Mucosa of rectum (tissue), 2 donors: Measurements from ENCODE around the gene GLP1R.

Experiments
- H3K27ac ChIP-seq, 2 donors: one replicate each; pipeline ENCODE4 v1.7.0; 2013; ENCODE audit warnings: inconsistent platforms in 2 of 2, low read depth in 2 of 2, low read length in 2 of 2
- H3K27me3 ChIP-seq, 2 donors: one replicate each; pipeline ENCODE4 v1.7.0; 2013; ENCODE audit warnings: low read length in 2 of 2; ENCODE audit not compliant: control insufficient read depth in 2 of 2, insufficient read depth in 2 of 2
- H3K36me3 ChIP-seq, 2 donors: one replicate each; pipeline ENCODE4 v1.7.0; 2013; ENCODE audit warnings: low read length in 2 of 2; ENCODE audit not compliant: control insufficient read depth in 2 of 2, insufficient read depth in 2 of 2
- H3K4me1 ChIP-seq, 2 donors: one replicate each; pipeline ENCODE4 v1.7.0; 2013; ENCODE audit warnings: low read length in 2 of 2, mild to moderate bottlenecking in 1 of 2; ENCODE audit not compliant: control insufficient read depth in 2 of 2, insufficient read depth in 2 of 2
- H3K4me3 ChIP-seq, 2 donors: one replicate each; pipeline ENCODE4 v1.7.0; 2013; ENCODE audit warnings: low read length in 2 of 2
- H3K9ac ChIP-seq, 2 donors: one replicate each; pipeline ENCODE4 v1.7.0; 2013; ENCODE audit warnings: low read length in 2 of 2, low read depth in 1 of 2, mild to moderate bottlenecking in 1 of 2
- H3K9me3 ChIP-seq, 2 donors: one replicate each; pipeline ENCODE4 v1.7.0; 2013; ENCODE audit warnings: low read length in 2 of 2; ENCODE audit not compliant: control insufficient read depth in 2 of 2
- donor health status: healthy.
- donor health status: Normal muscosa, but diverticular disease.

The GLP1R gene

DNA sequence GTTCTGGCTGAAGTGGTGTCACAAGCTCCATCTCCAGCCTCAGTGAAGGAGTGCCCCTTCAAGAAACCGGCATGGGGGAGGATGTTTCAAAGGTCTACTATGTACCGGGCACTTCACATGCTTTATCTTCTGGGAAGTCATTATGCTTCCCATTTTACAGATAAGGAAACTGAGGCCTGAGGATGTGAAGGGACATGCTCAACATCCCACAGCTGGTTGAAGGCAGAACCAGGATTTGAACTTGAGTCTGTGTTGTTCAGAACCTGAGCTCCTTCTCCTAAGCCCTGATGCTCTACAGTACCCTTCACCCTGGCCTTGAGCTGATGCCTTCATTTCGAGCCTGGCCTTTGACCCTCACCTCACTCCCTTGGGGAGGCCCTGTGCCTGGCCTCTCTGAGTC lies 13.0 kb downstream of the GLP1R start:
- H3K27ac ChIP-seq: no peak overlapping the region
- H3K36me3 ChIP-seq: no peaks in the 10 kb centered on the region
- H3K9me3 ChIP-seq: no peaks in the 10 kb centered on the region
- H3K9ac ChIP-seq: no peak overlapping the region
- no peaks in the 10 kb centered on the region for H3K4me1 ChIP-seq
- H3K4me3 ChIP-seq: no peak overlapping the region
- peaks cover 3 to 16% of the 10 kb centered on the region in 2 donors for H3K27me3 ChIP-seq

DNA sequence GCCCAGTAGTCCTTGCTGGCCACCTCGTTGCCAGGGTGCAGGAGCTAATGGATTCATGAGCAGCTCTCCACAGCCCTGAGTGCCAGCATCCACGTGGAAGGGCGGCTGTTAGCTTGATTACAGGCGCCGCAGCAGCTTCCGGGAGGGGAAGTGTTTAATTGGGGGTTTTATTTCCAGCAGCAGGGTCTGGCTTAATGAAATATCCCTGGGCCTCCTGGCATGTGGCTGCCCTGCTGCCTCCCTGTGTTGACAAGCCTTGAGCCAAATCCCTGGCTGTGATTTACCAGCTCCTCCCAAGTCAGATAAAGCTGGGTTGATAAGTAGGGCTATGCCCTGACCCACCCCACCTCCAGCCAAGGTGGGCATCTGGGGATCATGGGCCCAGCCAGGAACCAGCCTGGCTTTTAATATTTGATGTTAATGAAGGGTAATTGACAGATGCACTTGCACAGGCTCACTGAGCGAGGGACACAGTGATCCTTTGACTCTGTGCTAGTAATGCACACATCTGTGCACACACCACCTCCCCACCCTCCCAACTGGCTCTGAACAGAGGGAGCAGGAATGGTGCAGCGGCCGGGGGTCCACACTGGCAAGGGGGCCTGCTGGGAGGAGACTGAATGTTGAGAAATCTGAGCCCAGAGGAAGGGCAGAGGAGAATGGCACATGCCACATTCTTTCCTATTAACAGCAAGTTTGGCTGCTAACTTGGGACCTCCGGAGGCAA lies 13.6 kb downstream of the GLP1R start:
- no peaks in the 10 kb centered on the region for H3K36me3 ChIP-seq
- no peak overlapping the region for H3K4me3 ChIP-seq
- H3K9me3 ChIP-seq: no peaks in the 10 kb centered on the region
- no peak overlapping the region for H3K9ac ChIP-seq
- peaks cover 3 to 16% of the 10 kb centered on the region in 2 donors for H3K27me3 ChIP-seq
- H3K4me1 ChIP-seq: no peaks in the 10 kb centered on the region
- H3K27ac ChIP-seq: no peak overlapping the region

- no peaks in the 10 kb centered on the region for H3K36me3 ChIP-seq
- no peaks in the 10 kb centered on the region for H3K4me1 ChIP-seq
- H3K9me3 ChIP-seq: no peaks in the 10 kb centered on the region
- peaks cover 3 to 16% of the 10 kb centered on the region in 2 donors for H3K27me3 ChIP-seq
- H3K9ac ChIP-seq: no peak overlapping the region
- no peak overlapping the region for H3K4me3 ChIP-seq
- no peak overlapping the region for H3K27ac ChIP-seq
Observed at GRCh38 chr6:39063526-39063925, 14.9 kb downstream of the GLP1R start.

- no peak overlapping the region for H3K9ac ChIP-seq
- H3K4me3 ChIP-seq: no peak overlapping the region
- peaks cover 3 to 9% of the 10 kb centered on the region in 2 donors for H3K27me3 ChIP-seq
- H3K36me3 ChIP-seq: no peaks in the 10 kb centered on the region
- H3K9me3 ChIP-seq: no peaks in the 10 kb centered on the region
- no peak overlapping the region for H3K27ac ChIP-seq
- no peaks in the 10 kb centered on the region for H3K4me1 ChIP-seq
Observed at GRCh38 chr6:39065561-39065960, 17.0 kb downstream of the GLP1R start.

GRCh38 chr6:39068391-39068790 lies 19.8 kb downstream of the GLP1R start:
- Histone ChIP-seq H3K9me3 (no peaks in the 10 kb centered on the region), H3K9ac (no peak overlapping the region), H3K27ac (no peak overlapping the region), H3K27me3 (peaks cover 3 to 4% of the 10 kb centered on the region in 2 donors), H3K36me3 (no peaks in the 10 kb centered on the region), H3K4me1 (no peaks in the 10 kb centered on the region), H3K4me3 (no peak overlapping the region)

GRCh38 chr6:39072830-39073229 lies 24.2 kb downstream of the GLP1R start:
- Histone ChIP-seq H3K27ac (no peak overlapping the region), H3K4me1 (no peaks in the 10 kb centered on the region), H3K36me3 (no peaks in the 10 kb centered on the region), H3K27me3 (peaks cover 0 to 4% of the 10 kb centered on the region in 2 donors), H3K9me3 (no peaks in the 10 kb centered on the region), H3K4me3 (no peak overlapping the region), H3K9ac (no peak overlapping the region)

- Histone ChIP-seq H3K36me3 (no peaks in the 10 kb centered on the region), H3K27me3 (peaks cover 0 to 4% of the 10 kb centered on the region in 2 donors), H3K4me1 (no peaks in the 10 kb centered on the region), H3K9ac (no peak overlapping the region), H3K9me3 (no peaks in the 10 kb centered on the region), H3K4me3 (no peak overlapping the region), H3K27ac (no peak overlapping the region)
Observed at GRCh38 chr6:39073471-39074355, 25.1 kb downstream of the GLP1R start.

- no peaks in the 10 kb centered on the region for H3K9me3 ChIP-seq
- no peak overlapping the region for H3K27ac ChIP-seq
- H3K27me3 ChIP-seq: peaks cover 0 to 4% of the 10 kb centered on the region in 2 donors
- H3K36me3 ChIP-seq: no peaks in the 10 kb centered on the region
- H3K4me1 ChIP-seq: no peaks in the 10 kb centered on the region
- no peak overlapping the region for H3K9ac ChIP-seq
- no peak overlapping the region for H3K4me3 ChIP-seq
Observed at GRCh38 chr6:39074486-39074885, 25.9 kb downstream of the GLP1R start.

GRCh38 chr6:39075010-39075686 lies 26.6 kb downstream of the GLP1R start:
- H3K9me3 ChIP-seq: no peaks in the 10 kb centered on the region
- no peak overlapping the region for H3K27ac ChIP-seq
- H3K27me3 ChIP-seq: peaks cover 0 to 4% of the 10 kb centered on the region in 2 donors

More at GRCh38 chr6:39075010-39075686, 26.6 kb downstream of the GLP1R start:
- Histone ChIP-seq H3K4me1 (no peaks in the 10 kb centered on the region), H3K36me3 (no peaks in the 10 kb centered on the region), H3K9ac (no peak overlapping the region), H3K4me3 (no peak overlapping the region)
